Measurements from ENCODE around the gene SELE. TPM values are rescaled to one million over a fixed set of nuclear protein-coding genes. Genes with fewer than 3 reads are reported as not detected.

The SELE gene
- total RNA-seq, 2 donors from 2014 or later, result not detected

DNA sequence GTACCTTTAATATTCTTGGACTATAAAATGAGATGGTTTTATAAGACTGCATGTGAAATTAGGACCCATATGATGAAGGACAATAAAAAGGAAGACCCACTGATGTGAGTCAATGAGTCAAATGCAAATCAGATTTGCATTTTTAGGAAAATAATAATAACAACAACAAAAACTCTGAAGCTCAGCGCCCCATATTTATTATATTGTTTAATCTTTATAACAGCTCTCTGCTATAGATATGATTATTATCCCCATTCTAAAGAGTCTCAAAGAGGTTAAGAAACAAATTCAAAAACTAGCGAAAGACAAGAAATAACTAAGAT, 21.6 kb downstream of the SELE start:
- peaks cover 16% of the 10 kb centered on the region for H3K27me3 Mint-ChIP-seq (ENCODE audit: low read depth)
- peak overlapping the region in 1 of 2 donors; percentile 82 for H3K4me3 Mint-ChIP-seq
- no peak overlapping the region for H3K27ac Mint-ChIP-seq
- DNase-seq (no peak), ATAC-seq (replicated peaks in 1 of 2) (no peak)
- no peaks in the 10 kb centered on the region for H3K9me3 Mint-ChIP-seq
- peaks cover 19% of the 10 kb centered on the region for H3K4me1 Mint-ChIP-seq (ENCODE audit: low read depth)
- peaks cover 14 to 35% of the 10 kb centered on the region in 2 donors for H3K36me3 Mint-ChIP-seq (ENCODE audit: insufficient read depth in 2 of 2)

DNA sequence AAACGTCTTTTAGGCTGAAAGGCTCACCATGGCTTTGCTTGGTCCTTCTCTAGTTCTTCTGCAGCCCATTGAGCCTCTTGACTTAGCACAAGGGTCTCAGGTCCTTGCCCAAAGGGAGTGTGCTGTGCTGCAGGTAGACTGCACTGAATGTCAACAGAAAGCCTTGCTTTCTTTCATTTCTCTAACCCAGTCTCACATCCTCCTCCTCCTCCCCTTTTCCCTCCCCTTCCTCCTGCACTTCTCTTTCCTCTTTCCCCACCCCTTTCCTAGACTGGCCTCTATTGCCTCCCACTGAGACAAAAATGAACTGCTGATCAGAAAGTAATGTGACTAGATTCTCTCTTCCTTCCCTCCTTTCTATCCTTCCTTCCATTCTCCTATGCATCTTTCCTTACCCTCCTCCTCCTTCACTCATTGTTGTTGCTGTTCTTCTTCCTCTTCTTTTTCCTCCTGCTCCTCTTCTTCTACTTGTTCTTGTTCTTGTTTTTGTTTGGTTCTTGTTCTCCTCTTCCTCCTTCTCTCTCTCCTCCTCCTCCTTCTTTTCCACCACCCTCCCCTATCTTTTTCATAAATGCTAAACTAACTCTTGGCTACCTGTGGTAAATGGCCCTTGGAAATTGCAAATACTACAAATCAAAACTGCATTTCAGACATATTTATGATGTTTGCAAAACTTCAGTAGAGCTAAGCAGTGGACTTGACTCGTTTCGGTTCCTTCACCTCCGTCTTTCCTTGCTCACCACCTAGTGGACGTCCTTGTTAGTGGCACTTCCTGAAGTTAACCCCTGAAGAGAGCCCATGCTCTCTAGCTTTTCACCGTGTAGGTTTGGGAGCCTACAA, 22.2 kb downstream of the SELE start, which contains the start of gene SELL:
Gene SELL (minus strand): TSS at position 152 of the 840 bp plus-strand sequence. CDS start 122 bp downstream, at position 30.
- peak within 1 kb of the TSS; percentile 89 for H3K27ac Mint-ChIP-seq
- H3K4me1 Mint-ChIP-seq (ENCODE audit: low read depth), result peaks cover 24% of the 10 kb centered on the region
- H3K4me3 Mint-ChIP-seq, result peak within 1 kb of the TSS; percentile 82 to 90
- H3K27me3 Mint-ChIP-seq (ENCODE audit: low read depth), result peaks cover 16% of the 10 kb centered on the region
- H3K36me3 Mint-ChIP-seq (ENCODE audit: insufficient read depth in 2 of 2), result peaks cover 14 to 40% of the 10 kb centered on the region in 2 donors
- peak; percentile 79 to 82 for DNase-seq
- peak; percentile 78 to 81 for ATAC-seq (replicated peaks in 1 of 2)
- no peaks in the 10 kb centered on the region for H3K9me3 Mint-ChIP-seq

DNA sequence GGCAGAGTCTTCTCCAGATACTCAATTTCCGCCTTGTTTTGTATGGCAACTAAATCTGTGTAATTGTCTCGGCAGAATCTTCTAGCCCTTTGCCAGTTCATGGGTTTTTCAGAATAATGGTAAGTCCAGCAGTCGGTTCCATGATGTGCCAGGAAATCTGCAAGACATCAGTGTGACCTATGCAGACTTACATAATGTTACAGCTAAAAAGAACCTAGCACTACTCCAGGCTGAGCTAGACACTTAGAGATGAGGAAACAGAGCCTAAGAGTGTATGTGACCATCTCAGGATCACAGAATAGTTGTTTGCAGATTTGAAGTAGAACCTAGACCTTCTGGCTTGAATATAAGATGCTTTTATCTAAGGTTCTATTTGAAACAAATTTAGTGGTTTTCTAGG, 25.2 kb downstream of the SELE start:
- peaks cover 6% of the 10 kb centered on the region for H3K27me3 Mint-ChIP-seq (ENCODE audit: low read depth)
- DNase-seq, result no peak
- no peaks in the 10 kb centered on the region for H3K9me3 Mint-ChIP-seq
- H3K4me1 Mint-ChIP-seq (ENCODE audit: low read depth), result peaks cover 55% of the 10 kb centered on the region
- peak; percentile 24 to 32 for ATAC-seq (replicated peaks in 1 of 2)
- peaks cover 26 to 64% of the 10 kb centered on the region in 2 donors for H3K36me3 Mint-ChIP-seq (ENCODE audit: insufficient read depth in 2 of 2)
- H3K27ac Mint-ChIP-seq, result peak overlapping the region; percentile 97
- H3K4me3 Mint-ChIP-seq, result peak overlapping the region; percentile 90 to 92

DNA sequence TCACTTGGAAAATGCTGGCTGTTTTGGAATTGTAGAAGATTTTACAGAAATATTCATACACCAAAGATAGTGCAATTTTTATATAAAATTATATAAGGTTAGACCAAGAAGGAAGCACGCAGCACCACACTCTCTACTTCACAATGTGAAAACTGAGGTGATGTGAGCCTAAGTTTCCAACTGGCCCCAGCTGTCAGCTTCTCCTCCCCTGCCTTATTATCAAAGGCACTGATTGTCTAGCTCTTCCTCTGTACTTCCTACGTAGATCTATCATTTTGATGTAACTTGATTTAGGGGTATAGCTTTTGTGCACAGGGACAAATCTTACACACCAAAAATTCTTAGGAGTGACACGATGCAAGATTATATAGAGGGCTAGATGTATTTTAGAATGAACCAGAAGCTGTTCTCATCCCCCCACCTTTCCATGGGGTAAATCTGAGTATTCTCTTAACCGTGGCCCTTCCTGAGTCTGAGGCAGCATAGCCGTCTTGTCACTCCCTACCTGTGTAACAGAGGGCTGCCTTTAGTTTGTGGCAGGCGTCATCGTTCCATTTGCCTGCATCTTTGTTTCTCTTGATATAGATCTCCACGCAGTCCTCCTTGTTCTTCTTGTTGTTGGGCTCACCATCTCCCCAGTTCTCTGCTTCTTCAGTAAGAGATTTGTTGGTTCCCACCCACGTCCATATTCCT, 25.8 kb downstream of the SELE start:
- Mint-ChIP-seq H3K9me3 (no peaks in the 10 kb centered on the region), H3K36me3 (ENCODE audit: insufficient read depth in 2 of 2) (peaks cover 25 to 63% of the 10 kb centered on the region in 2 donors), H3K4me1 (ENCODE audit: low read depth) (peaks cover 61% of the 10 kb centered on the region), H3K27me3 (ENCODE audit: low read depth) (no peaks in the 10 kb centered on the region), H3K27ac (peak overlapping the region; percentile 97), H3K4me3 (peak overlapping the region; percentile 90 to 92)
- ATAC-seq (replicated peaks in 1 of 2) (peak; percentile 35 to 39), DNase-seq (no peak)

DNA sequence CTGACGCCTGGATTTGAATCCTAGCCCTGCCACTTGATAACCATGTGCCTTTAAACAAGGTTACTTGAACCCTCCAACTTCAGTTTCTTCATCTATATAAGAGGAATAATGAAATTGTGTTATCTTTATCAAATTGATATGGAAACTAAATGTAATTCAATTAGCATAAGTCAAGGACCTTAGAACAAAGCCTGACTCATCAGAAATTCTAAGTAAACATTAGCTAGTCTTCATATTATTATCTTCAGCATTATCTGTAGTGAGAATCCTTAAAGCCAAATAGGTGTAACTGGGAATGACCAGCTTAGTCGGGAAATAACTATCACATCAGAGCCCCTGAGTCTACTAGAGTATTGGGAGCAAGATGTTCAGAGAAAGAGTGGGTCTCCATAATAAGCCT, 29.1 kb downstream of the SELE start:
- Mint-ChIP-seq H3K4me1 (ENCODE audit: low read depth) (peaks cover 82% of the 10 kb centered on the region), H3K9me3 (peaks cover 0 to 4% of the 10 kb centered on the region in 2 donors), H3K27ac (peak overlapping the region; percentile 97), H3K27me3 (ENCODE audit: low read depth) (no peaks in the 10 kb centered on the region), H3K4me3 (peak overlapping the region; percentile 80 to 84), H3K36me3 (ENCODE audit: insufficient read depth in 2 of 2) (peaks cover 41 to 77% of the 10 kb centered on the region in 2 donors)
- no peak for DNase-seq
- ATAC-seq (replicated peaks in 1 of 2), result no peak

DNA sequence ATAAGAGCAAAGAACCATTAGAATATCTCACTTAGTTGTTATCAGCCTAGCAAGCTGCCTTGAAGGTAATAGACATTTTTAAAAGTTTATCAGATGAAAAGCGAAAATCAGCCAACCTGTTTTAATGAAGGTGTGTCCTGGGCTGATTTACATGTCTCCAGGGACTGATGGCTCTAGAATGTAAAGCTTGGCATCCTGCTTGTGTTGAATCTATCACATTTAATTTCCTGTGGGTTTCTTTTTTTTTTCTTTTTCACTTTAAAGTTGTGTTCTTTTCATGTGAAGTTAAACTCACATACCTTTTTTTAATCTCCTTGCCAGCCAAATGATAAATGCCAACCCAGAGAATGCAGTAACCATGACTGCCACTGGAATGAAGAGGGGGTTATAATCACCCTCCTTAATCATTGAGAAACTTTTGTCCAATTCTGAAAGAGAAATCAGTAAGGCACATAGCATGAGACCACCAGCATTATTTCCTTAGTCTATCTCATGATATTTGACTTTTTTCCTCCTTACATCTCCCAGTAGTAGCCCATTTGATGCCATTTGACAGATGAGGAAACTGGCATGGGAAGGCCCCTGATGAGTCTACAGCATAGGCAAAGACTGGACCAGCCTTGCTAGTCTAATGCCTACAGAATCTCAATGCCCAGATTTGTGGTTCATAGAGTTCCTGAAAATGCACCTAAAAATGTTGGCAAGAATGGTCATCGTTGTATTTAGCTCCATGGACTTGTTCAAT, 32.4 kb downstream of the SELE start:
- peaks cover 37 to 75% of the 10 kb centered on the region in 2 donors for H3K36me3 Mint-ChIP-seq (ENCODE audit: insufficient read depth in 2 of 2)
- ATAC-seq (replicated peaks in 1 of 2), result no peak
- H3K9me3 Mint-ChIP-seq, result peaks cover 0 to 4% of the 10 kb centered on the region in 2 donors
- no peak for DNase-seq
- H3K27ac Mint-ChIP-seq, result peak overlapping the region; percentile 81
- no peaks in the 10 kb centered on the region for H3K27me3 Mint-ChIP-seq (ENCODE audit: low read depth)
- peak overlapping the region in 1 of 2 donors; percentile 84 for H3K4me3 Mint-ChIP-seq
- H3K4me1 Mint-ChIP-seq (ENCODE audit: low read depth), result peaks cover 100% of the 10 kb centered on the region

DNA sequence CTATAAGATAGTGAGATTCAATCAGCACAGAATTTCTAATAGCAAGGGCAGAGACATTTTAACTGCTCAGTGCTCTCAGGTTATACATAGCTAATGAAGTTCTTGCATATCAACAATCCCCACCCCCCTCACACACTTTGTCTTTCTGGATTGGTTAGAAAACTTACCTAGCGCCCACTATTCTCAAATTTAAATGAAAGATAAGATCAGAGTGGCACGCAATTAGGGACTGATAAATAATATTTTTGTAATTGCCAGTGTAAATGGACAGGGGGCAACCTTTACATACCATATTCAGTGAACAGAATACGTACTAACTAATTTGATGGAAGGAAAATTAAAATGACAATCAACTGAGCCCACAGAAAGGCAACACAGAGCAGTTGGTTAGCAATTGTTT, 34.2 kb downstream of the SELE start:
- no peak for DNase-seq
- H3K27ac Mint-ChIP-seq, result peak overlapping the region; percentile 99
- H3K4me3 Mint-ChIP-seq, result peak overlapping the region; percentile 45 to 85
- H3K36me3 Mint-ChIP-seq (ENCODE audit: insufficient read depth in 2 of 2), result peaks cover 38 to 69% of the 10 kb centered on the region in 2 donors
- peaks cover 100% of the 10 kb centered on the region for H3K4me1 Mint-ChIP-seq (ENCODE audit: low read depth)
- H3K27me3 Mint-ChIP-seq (ENCODE audit: low read depth), result no peaks in the 10 kb centered on the region
- H3K9me3 Mint-ChIP-seq, result peaks cover 0 to 4% of the 10 kb centered on the region in 2 donors
- no peak for ATAC-seq (replicated peaks in 1 of 2)

DNA sequence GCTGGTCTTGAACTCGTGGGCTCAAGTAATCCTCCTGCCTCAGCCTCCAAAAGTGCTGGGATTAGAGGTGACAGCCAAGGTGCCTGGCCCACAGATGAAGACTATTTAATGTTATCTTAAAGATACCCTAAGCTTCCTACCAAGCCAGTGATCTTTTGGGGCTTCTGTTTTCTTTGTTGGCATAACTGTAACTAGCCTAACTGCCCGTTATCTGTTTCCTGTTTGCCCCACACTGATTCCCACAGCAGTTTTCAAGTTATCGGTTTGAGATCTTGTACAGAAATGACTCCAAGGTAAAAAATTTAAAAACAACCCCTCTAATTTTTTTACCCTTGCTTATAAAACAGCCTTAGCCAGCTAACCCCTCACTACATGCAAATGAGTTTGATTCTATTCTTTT, 34.9 kb downstream of the SELE start:
- Mint-ChIP-seq H3K4me1 (ENCODE audit: low read depth) (peaks cover 100% of the 10 kb centered on the region), H3K36me3 (ENCODE audit: insufficient read depth in 2 of 2) (peaks cover 39 to 66% of the 10 kb centered on the region in 2 donors), H3K9me3 (peaks cover 0 to 4% of the 10 kb centered on the region in 2 donors), H3K27me3 (ENCODE audit: low read depth) (no peaks in the 10 kb centered on the region), H3K4me3 (peak overlapping the region; percentile 45 to 85), H3K27ac (peak overlapping the region; percentile 99)
- DNase-seq (peak in 1 of 2 donors; percentile 49), ATAC-seq (replicated peaks in 1 of 2) (peak; percentile 68 to 69)

DNA sequence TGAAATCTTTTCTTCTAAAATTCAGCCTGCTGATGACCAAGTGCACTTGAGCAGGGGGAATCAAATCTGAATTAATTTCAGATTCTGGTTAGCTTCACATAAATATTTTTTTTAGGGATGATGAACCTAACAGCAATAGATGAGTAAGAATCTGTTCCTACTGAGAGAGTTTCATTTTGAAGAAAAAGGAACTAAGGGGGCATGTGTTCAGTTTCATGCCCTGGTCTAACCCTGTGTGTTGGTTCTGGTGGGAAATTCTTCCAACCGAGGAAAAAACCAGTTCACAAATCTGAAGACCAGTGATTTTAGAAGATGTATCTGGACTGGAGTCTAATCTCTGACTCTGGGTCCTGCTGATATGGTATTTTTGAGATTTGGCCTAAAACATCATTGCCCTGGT, 36.1 kb downstream of the SELE start:
- H3K4me3 Mint-ChIP-seq, result peak overlapping the region; percentile 45 to 85
- ATAC-seq (replicated peaks in 1 of 2) (peak; percentile 10 to 21), DNase-seq (no peak)
- no peaks in the 10 kb centered on the region for H3K27me3 Mint-ChIP-seq (ENCODE audit: low read depth)
- H3K4me1 Mint-ChIP-seq (ENCODE audit: low read depth), result peaks cover 97% of the 10 kb centered on the region
- peaks cover 0 to 4% of the 10 kb centered on the region in 2 donors for H3K9me3 Mint-ChIP-seq
- H3K36me3 Mint-ChIP-seq (ENCODE audit: insufficient read depth in 2 of 2), result peaks cover 34 to 56% of the 10 kb centered on the region in 2 donors
- peak overlapping the region; percentile 99 for H3K27ac Mint-ChIP-seq

DNA sequence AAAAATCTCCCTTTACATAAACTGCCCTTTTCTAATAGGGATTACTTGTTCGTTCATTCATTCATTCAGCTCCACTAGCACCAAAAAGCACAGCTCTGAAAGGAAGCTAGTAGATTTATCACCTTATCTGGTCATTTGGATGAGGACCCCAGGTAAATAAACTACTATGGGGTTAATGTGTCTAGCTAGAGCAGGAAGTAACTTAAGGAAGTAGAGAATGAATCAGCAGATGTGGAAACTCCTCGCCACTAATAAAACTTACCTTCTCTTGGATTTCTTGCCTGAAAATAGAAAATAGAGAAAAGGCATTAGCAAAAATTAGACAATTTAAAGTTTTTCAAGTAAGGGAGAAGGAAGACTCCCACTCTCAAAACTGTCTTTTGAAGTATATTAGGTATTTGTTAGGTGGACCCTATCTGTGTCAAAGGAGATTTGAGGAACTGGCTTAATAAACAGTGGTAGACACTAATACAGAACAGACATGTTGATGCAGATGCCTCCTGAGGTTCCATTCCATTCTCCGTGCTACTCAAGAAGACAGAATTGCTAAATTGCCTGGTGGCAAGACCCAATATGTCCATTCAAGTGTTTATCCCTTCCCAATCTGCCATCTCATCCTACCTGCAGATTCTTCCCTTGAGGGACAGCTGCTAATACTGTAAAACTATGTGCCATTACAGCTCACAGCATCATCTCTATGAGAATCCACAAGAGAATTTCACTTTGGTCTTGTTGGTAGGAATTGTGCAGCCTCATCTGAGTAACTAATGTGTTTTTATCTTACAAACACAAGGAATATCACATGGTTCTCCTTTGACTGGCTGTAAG, 37.4 kb downstream of the SELE start:
- H3K4me1 Mint-ChIP-seq (ENCODE audit: low read depth), result peaks cover 91% of the 10 kb centered on the region
- DNase-seq (no peak), ATAC-seq (replicated peaks in 1 of 2) (no peak)
- H3K4me3 Mint-ChIP-seq, result peak overlapping the region; percentile 42 to 48
- H3K9me3 Mint-ChIP-seq, result peaks cover 0 to 4% of the 10 kb centered on the region in 2 donors
- peaks cover 28 to 48% of the 10 kb centered on the region in 2 donors for H3K36me3 Mint-ChIP-seq (ENCODE audit: insufficient read depth in 2 of 2)
- no peaks in the 10 kb centered on the region for H3K27me3 Mint-ChIP-seq (ENCODE audit: low read depth)
- H3K27ac Mint-ChIP-seq, result peak overlapping the region; percentile 83

DNA sequence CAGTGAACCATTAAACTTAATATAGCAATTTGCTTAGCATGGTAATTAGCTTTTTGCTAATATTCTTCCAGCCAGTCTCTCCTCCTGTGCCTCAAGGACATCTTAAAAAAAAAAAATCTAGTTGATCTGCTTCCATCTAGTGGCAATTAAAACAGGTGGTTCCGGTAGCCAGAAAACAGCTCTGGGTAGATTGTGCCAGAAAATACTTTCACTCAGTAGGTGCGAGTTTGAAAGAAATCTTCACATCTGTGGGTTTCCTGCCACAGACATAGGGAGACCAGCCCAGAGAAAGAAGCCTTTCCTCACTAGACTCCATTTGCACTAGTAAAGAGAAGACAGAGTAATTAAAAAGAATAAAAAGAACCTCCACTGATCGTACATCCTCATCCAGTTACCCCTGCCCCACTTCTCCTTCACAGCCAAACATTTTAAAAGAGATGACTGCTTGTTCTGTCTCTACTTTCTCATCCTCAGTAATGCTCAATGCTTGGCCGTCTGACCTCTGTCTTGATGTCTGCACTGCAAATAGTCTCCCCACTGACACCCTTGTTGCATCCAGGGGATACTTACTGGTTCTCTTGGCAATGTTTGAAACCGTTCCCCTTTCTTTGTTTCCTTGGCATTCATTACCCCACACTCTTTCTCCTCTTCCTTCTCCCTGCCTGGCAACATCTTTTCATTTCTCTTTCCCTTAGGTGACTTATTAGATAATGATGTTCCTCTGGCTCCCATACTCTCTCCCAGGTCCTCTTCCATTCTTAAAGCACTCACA, 39.4 kb downstream of the SELE start:
- DNase-seq, result peak; percentile 37 to 45
- peak; percentile 13 to 26 for ATAC-seq (replicated peaks in 1 of 2)
- Mint-ChIP-seq H3K4me1 (ENCODE audit: low read depth) (peaks cover 71% of the 10 kb centered on the region), H3K27me3 (ENCODE audit: low read depth) (no peaks in the 10 kb centered on the region), H3K36me3 (ENCODE audit: insufficient read depth in 2 of 2) (peaks cover 23 to 40% of the 10 kb centered on the region in 2 donors), H3K27ac (peak overlapping the region; percentile 98), H3K4me3 (peak overlapping the region; percentile 50 to 82), H3K9me3 (no peaks in the 10 kb centered on the region)

Measured in activated T-cell treated with anti-CD3 and anti-CD28 coated beads, Interleukin-2, amount 50 U/mL, for 72 hours (primary cell).